Activated T-cell treated with anti-CD3 and anti-CD28 coated beads for 24 hours (primary cell): Measurements from ENCODE around the gene CAPZB.
"Not testable (repeated sequence)": the region's sequence is repeated elsewhere in the genome, so short reads cannot be mapped to it uniquely, and the experiment has no call there.

ENCODE experiments used
- DNase-seq: peaks from one replicate; pipeline ENCODE4 v3.0.0-alpha.2; 2020; ENCODE audit warnings: low read depth

The CAPZB gene

DNA sequence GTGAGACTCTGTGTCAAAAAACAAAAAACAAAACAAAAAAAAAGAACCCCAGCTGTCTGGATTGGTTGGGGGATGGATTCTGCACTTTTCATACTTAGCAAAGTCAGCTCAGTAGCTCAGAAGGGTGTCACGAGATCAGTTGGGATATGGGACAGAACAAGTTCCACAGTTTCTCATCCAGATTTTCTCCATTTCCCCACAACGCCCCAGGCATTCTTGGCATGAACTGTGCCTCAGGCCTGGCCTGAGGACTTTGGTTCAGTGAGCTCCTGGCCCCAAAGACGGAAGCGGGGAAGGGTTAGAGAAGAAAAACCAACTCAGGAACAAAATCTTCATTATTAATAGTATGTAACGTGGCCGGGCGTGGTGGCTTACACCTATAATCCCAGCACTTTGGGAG lies 175.3 kb downstream of the CAPZB start:
- no peak for DNase-seq

DNA sequence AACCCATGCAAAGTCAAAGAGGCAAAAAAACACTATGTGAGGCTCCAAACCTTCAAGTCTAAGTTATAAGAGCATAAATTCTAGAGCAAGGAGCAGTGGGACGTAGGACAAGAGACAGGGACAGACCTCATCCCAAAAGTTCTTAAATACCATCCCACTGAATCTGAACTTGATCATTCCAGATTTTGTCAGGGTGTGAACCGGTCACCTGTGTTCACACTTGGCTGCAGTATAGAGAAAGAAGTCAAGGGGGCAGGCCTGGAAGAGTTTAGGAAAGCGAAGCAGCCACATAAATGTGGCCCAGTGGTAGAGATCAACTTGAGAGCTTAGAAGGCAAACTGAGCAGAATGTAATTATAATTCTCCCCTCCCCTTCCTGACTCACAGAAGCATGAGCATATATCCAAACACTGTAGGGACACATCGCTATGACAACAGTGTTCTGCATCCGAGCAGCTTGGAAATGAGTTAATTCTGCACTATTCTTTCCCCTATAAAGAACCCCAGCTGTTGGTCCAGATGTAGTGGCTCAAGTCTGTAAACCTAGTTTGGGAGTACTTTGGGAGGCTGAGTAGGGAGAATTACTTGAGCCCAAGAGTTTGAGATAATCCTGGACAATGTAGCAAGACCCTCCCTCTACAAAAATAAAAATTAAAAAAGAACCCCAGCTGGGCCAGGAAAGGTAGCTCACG lies 176.1 kb downstream of the CAPZB start:
- DNase-seq: no peak

DNA sequence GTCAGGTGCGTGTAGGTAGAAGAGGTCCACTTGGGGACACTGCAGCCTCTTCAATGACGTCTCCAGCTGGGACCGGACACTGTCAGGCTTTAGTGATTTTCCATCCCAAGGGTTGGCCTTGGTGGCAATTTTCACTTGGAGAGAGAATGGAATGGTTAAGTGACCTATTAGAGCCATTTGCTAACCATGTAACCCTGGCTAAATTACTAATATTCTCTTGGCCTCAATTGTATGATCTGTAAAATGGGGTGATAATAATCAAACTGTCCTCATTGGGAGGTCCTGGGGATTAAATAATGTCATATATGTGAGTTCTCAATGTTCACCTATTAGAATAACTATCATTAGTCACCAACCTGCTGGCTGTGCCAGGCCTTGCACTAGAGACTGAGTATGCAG lies 176.8 kb downstream of the CAPZB start:
- DNase-seq: no peak

DNA sequence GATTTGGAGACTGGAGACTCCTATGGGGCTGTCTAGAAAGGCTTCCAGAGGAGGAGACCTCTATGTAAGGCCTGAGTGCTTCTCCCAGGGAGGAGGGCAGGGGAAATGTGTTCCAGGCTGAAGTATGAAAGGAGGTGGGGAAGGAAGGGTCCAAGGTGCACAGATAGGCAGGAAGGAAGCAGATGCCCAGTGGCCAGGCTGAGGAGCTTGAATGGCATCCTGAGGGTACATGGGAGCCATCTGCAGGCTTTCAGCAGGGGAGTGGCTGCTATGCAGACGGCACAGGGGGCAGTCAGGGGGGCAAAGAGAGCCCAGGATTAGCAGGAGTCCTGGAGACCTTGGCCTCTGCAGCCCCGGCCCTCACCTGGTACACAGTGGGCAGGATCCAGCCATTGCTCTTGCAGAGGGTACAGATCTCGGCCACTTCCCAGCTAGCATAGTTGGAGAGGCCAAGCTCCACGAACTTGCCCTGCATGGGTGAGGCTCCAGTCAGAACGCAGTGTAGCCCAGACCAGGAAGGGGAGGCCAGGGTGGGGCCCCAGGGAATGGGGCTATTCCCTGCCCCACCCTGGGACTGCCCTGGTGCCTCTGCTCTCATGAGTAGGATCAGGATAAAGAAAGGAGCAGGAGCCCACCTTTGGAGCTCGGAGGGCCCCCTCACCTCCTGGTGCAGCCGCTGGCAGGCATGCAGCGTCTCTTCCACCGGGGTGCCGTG lies 177.4 kb downstream of the CAPZB start:
- no peak for DNase-seq

DNA sequence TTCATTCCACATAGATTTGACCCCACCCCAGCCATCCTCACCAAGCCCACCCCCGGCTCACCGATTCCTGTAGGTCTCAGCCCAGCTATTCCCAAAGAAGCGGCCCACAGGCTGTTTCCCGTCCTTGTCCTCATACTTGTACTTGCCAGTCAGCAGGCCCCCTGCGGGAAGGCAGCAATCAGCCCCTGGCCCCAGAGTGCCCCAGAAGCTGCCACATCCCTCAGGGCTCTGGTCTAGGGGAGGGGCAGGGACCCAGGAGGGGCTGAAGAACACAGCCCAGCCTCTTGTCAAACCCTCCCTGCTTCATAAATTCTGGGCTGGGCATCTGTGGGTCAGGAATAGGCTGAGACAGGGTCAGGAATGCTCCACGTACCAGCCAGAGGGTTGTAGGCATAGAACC lies 178.4 kb downstream of the CAPZB start:
- no peak for DNase-seq

DNA sequence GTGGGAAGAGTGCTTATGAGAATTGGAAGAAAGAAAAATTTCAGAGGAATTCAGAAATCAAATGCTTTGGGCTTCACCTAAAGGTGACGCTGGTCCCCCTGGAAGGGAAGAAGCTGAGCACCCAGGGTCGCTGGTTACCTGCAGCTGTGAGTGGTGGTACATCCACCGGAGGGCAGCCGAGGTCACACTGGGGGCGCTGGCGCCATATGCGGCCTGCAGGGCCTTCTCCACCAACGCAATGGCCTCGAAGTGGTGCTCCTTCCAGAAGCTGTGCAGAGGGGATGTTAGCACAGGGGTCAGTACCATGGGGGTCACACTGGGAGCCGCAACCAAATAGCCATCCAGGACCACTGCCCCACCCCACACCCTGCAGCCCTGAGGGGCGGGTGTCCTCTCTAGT lies 179.5 kb downstream of the CAPZB start:
- DNase-seq: no peak

DNA sequence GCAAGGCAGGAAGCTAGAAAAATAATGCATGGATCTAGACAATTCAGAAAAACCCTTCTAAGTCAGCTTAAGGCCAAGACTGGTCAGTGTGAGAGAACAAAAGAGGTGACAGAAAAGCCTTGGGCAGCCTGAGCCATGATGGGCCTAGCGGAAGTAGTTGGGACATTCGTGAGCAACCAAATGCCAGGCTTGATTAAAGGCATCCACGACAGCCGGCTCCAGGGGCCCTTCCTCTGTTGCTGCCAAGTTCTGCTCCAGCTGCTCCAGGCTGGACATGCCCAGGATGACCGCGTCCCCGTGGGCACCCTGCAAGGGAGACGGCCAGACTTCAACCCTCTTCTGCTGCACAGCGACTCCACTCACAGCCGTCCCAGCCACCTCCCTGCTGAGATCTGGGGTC lies 181.3 kb downstream of the CAPZB start:
- DNase-seq: not testable (repeated sequence)

DNA sequence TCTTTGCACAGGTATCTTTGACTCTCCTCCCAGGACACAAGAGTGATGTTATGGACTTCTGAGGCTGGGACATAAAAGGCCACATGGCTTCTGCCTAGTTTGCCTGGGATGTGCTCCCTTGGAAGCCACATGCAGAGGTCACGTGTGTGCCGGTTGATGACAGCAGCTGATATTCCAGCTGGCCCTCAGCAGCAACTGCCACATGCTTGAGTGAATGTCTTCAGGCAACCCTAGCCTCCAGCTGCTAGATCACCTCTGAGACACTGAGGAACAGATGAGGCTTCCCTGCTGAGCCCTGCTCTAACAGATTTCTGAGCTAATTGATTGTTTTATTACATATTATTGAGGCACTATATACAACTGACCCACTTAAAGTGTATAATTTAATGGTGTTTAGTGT lies 185.1 kb downstream of the CAPZB start:
- no peak for DNase-seq

DNA sequence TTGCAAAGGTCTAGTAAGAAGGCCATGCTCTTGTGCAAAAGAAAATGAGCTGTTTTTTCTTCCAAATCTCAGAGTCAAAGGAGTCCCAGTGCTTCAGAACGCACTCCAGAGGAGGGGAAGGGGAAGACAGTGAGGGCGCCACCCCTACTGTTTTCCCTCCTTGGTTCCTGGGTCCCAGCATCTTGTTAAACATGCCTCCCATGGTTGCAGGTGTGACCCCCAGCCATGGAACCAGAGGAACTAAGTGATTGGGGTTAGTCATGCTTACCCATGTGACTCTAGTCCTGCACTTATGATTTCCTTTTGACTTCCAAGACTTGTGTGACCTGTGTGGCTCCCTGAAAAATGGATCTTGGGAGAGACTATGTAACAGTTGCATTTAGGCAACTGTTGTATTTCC lies 190.7 kb downstream of the CAPZB start:
- no peak for DNase-seq

DNA sequence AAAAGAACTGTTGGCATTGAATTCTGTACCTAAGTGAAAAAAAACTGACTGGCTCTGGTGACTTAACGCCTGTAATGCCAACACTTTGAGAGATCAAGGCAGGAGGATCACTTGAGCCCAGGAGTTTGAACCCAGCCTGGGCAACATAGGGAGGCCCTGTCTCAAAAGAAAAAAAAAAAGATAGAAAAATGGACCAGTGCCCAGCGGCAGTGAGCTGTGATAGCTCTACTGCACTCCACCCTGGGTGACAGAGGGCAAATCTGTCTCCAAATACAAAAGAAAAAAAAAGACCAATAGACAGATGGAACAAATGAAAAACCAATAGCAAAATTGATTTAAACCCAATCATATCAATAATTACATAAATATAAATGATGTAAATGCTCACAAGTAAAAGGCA lies 196.1 kb downstream of the CAPZB start:
- no peak for DNase-seq
